Esophagus (tissue), 2 donors: ENCODE results near the gene ZNF419. TPM values are rescaled to one million over a fixed set of nuclear protein-coding genes. Genes with fewer than 3 reads are reported as not detected.
"Not testable (repeated sequence)": the region's sequence is repeated elsewhere in the genome, so short reads cannot be mapped to it uniquely, and the experiment has no call there.

Experiments used
- H3K27ac ChIP-seq, 2 donors: one replicate each; pipeline ENCODE4 v1.5.1; 2013; ENCODE audit warnings: low read depth in 2 of 2, mild to moderate bottlenecking in 2 of 2, inconsistent platforms in 1 of 2, low read length in 1 of 2, moderate library complexity in 1 of 2
- H3K27me3 ChIP-seq, 2 donors: one replicate each; pipeline ENCODE4 v1.6.1; 2013; ENCODE audit warnings: low read length in 2 of 2, control low read depth in 1 of 2, mild to moderate bottlenecking in 1 of 2; ENCODE audit not compliant: insufficient read depth in 2 of 2, control insufficient read depth in 1 of 2
- H3K36me3 ChIP-seq, 2 donors: one replicate each; pipeline ENCODE4 v1.6.1; 2013; ENCODE audit warnings: low read length in 1 of 2; ENCODE audit not compliant: control insufficient read depth in 2 of 2, insufficient read depth in 2 of 2
- H3K4me1 ChIP-seq, 2 donors: one replicate each; pipeline ENCODE4 v1.6.1; 2013; ENCODE audit warnings: low read length in 1 of 2; ENCODE audit not compliant: control insufficient read depth in 2 of 2, insufficient read depth in 2 of 2
- H3K4me3 ChIP-seq, 2 donors: one replicate each; pipeline ENCODE4 v1.5.1; 2013; ENCODE audit warnings: low read length in 2 of 2, mild to moderate bottlenecking in 2 of 2, low read depth in 1 of 2, moderate library complexity in 1 of 2
- H3K9me3 ChIP-seq, 2 donors: one replicate each; pipeline ENCODE4 v1.6.1; 2013; ENCODE audit warnings: mild to moderate bottlenecking in 2 of 2, low read depth in 1 of 2, low read length in 1 of 2, moderate library complexity in 1 of 2; ENCODE audit not compliant: control insufficient read depth in 2 of 2, insufficient read depth in 1 of 2
- WGBS, 2 donors: extraction: QIAGEN DNeasy Blood & Tissue Kit; methylation state at CpG; one replicate each; pipeline ENCODE4 v1.1.7; 2013; 5-methylcytosine and 5-hydroxymethylcytosine counted together
- polyA plus RNA-seq, 2 donors: library from polyadenylated mRNA; stranded (reverse); fragments of 200-250 nt; gene quantifications; one replicate each; pipeline ENCODE4 v1.2.3, GENCODE V29; 2013
- donor health status: healthy with polysubstance abuse.
- donor health status: Bipolar disorder and iron deficiency.

Gene ZNF419
- polyA plus RNA-seq, 2 donors: 2.9 to 3.6 TPM

- not testable (repeated sequence) for H3K4me1 ChIP-seq, H3K27ac ChIP-seq, H3K27me3 ChIP-seq, H3K36me3 ChIP-seq, H3K4me3 ChIP-seq
- WGBS, 2 donors: 89 to 95% methylated on average over 4 of the region's 4 CpGs
- H3K9me3 ChIP-seq: peaks cover 6 to 15% of the 10 kb centered on the region in 2 donors
Observed at GRCh38 chr19:57518021-57518420, 30.5 kb downstream of the ZNF419 start.

- Histone ChIP-seq H3K27ac (peak within 1 kb of the TSS; percentile 88 to 93), H3K4me1 (peaks cover 0 to 2% of the 10 kb centered on the region in 2 donors)
- 1 to 2% methylated on average over 64 of the region's 64 CpGs for WGBS, 2 donors
Observed at GRCh38 chr19:57527136-57527881, 39.8 kb downstream of the ZNF419 start, which contains the start of gene ZNF549. Gene ZNF549, plus strand, starts transcription at chr19:57527356. Its CDS starts 218 bp downstream, at chr19:57527574.

GRCh38 chr19:57537953-57538547 is 50.5 kb downstream of the ZNF419 start:
- 97 to 99% methylated on average over 7 of the region's 7 CpGs for WGBS, 2 donors
- peaks cover 33 to 53% of the 10 kb centered on the region in 2 donors for H3K9me3 ChIP-seq
- H3K36me3 ChIP-seq: peaks cover 40 to 47% of the 10 kb centered on the region in 2 donors
- H3K27me3 ChIP-seq: no peaks in the 10 kb centered on the region
- H3K27ac ChIP-seq: no peak overlapping the region
- H3K4me3 ChIP-seq: no peak overlapping the region
- no peaks in the 10 kb centered on the region for H3K4me1 ChIP-seq

More at GRCh38 chr19:57527136-57527881, 39.8 kb downstream of the ZNF419 start, which contains the start of gene ZNF549:
- Histone ChIP-seq H3K4me3 (peak within 1 kb of the TSS; percentile 78 to 85), H3K9me3 (peaks cover 7% of the 10 kb centered on the region in 2 donors), H3K27me3 (no peaks in the 10 kb centered on the region), H3K36me3 (peaks cover 0 to 6% of the 10 kb centered on the region in 2 donors)

Other genes with a start within 250 kb of the ZNF419 start
- gene ZNF805, start 247.1 kb upstream of the ZNF419 start, polyA plus RNA-seq: under 1 TPM; 0.73 to 0.76 TPM
- gene ZNF460, start 207.3 kb upstream of the ZNF419 start, polyA plus RNA-seq: 1 to 10 TPM in 1 of 2 donors, under 1 TPM in 1; 0.75 to 3.8 TPM
- gene ZNF543, start 167.3 kb upstream of the ZNF419 start, polyA plus RNA-seq: 1 to 10 TPM; 1.4 to 2.6 TPM
- gene ZNF304, start 136.5 kb upstream of the ZNF419 start, polyA plus RNA-seq: 1 to 10 TPM; 2.2 to 3.0 TPM
- 10 to 100 TPM; 19.6 to 25.8 TPM for gene TRAPPC2B, start 124.2 kb upstream of the ZNF419 start, polyA plus RNA-seq
- 1 to 10 TPM; 1.3 to 2.7 TPM for gene ZNF547, start 124.2 kb upstream of the ZNF419 start, polyA plus RNA-seq
- gene ZNF548, start 97.9 kb upstream of the ZNF419 start, polyA plus RNA-seq: 1 to 10 TPM; 4.1 TPM
- gene ZNF17, start 76.6 kb upstream of the ZNF419 start, polyA plus RNA-seq: 1 to 10 TPM; 2.2 to 3.2 TPM
- gene ZNF749, start 52.4 kb upstream of the ZNF419 start, polyA plus RNA-seq: 1 to 10 TPM; 2.6 to 6.4 TPM
- gene VN1R1, start 30.6 kb upstream of the ZNF419 start, polyA plus RNA-seq: under 1 TPM; 0.14 to 0.19 TPM
- 1 to 10 TPM in 1 of 2 donors, under 1 TPM in 1; 0.96 to 1.6 TPM for gene ZNF772, start 10.2 kb upstream of the ZNF419 start, polyA plus RNA-seq
- gene ZNF773, start 12.2 kb downstream of the ZNF419 start, polyA plus RNA-seq: 1 to 10 TPM; 1.4 to 3.0 TPM
- 1 to 10 TPM in 1 of 2 donors, under 1 TPM in 1; 0.94 to 1.2 TPM for gene ZNF549, start 39.6 kb downstream of the ZNF419 start, polyA plus RNA-seq
- 1 to 10 TPM; 2.0 to 2.6 TPM for gene ZNF550, start 72.1 kb downstream of the ZNF419 start, polyA plus RNA-seq
- gene ZNF416, start 91.2 kb downstream of the ZNF419 start, polyA plus RNA-seq: 1 to 10 TPM; 2.3 to 3.7 TPM
- gene ZIK1, start 96.4 kb downstream of the ZNF419 start, polyA plus RNA-seq: 1 to 10 TPM in 1 of 2 donors, under 1 TPM in 1; 0.43 to 1.3 TPM
- 1 to 10 TPM; 1.1 to 1.9 TPM for gene ZNF530, start 112.1 kb downstream of the ZNF419 start, polyA plus RNA-seq
- gene ZNF134, start 126.5 kb downstream of the ZNF419 start, polyA plus RNA-seq: 1 to 10 TPM; 2.8 to 5.1 TPM
- gene ZNF211, start 145.4 kb downstream of the ZNF419 start, polyA plus RNA-seq: 1 to 10 TPM; 4.3 to 5.7 TPM
- under 1 TPM; 0.01 to 0.08 TPM for gene ZSCAN4, start 181.2 kb downstream of the ZNF419 start, polyA plus RNA-seq
- gene ZNF551, start 194.2 kb downstream of the ZNF419 start, polyA plus RNA-seq: 1 to 10 TPM; 1.2 to 2.2 TPM
- 1 to 10 TPM in 1 of 2 donors, under 1 TPM in 1; 0.98 to 1.6 TPM for gene ZNF154, start 221.5 kb downstream of the ZNF419 start, polyA plus RNA-seq
- gene ZNF671, start 239.9 kb downstream of the ZNF419 start, polyA plus RNA-seq: 1 to 10 TPM; 1.3 to 1.5 TPM